TTC549 (cell line): ENCODE data around the gene CCL17.
"Not testable (repeated sequence)": the region's sequence is repeated elsewhere in the genome, so short reads cannot be mapped to it uniquely, and the experiment has no call there.

ENCODE experiments used
- FAIRE-seq: peaks from 2 replicates; lab custom pipeline; 2012; peaks lifted over from hg19 to GRCh38; lab: Jason Lieb, UNC

Gene CCL17

DNA sequence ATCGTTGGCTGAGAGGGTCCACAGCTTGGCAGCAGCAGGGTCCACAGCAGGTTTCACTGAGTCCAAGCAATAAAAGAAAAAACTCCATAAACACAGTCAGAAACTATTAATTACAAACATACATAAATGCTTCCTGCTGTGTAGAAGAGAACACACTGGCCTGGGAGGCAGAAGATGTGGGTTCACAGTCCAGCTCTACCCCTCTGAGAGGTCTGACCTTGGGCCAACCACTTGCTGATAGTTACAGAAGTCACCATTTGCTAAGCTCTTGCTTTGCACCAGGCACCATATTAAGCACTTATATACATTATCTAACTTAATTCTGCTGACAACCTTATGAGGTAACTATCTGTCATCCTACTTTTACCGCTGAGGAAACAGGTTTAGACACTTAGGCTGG is 27.9 kb downstream of the CCL17 start:
- no peak for FAIRE-seq

DNA sequence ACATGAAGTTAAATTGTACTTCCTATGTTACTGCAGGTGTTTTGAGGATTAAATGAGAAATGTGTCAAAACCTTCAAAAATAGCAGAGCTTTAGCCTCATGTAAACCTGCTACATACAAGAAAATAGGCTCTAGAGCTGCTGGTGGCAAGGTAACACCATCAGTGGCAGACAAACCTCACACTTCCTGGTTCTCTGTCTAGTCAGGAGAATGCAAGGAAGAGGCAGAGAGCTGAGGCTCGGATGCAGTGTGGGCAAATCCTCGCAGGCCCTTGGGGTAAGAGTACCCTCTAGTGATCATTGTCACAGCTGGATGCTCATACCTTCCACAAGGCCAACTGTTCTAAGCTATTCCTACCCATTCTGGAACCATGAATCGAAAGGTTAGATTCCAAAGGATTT is 28.4 kb downstream of the CCL17 start:
- FAIRE-seq = no peak

DNA sequence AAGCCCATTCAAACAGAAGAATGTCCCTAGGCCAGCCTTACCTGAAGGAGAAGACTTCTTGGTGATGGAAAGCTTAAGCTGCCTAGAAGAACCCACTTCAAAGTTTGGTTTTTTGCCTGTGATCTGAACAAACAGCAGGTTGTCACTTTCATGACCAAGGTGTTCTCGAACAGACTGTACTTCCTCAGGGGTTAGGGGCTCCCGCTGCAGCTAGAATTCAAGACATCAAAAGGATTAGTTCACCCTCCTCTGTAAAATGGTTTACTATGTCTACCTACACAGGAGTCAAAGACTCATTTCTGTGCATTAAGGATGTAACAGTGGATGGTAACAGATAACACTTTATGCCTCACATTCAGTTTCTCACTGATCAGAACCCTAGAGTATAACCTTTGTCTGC is 29.4 kb downstream of the CCL17 start:
- no peak for FAIRE-seq

DNA sequence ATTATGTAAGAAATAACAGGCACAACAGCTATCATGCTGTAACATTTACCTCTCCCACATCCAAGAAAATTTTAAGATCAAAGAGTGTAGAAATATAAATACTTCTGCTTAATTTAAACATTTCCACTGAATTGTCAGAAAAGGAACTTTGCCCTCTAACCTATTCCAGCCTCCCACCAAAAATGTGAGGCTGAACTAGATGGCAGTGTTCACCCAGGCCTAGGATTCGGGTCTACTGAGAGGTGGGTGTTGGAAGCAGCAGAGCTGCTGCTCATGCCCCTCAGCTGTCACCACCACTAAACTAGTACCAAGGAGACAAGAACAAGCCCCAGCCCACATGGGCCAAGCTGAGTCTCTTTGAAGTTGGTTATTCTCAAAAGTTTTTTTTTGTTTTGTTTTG is 31.3 kb downstream of the CCL17 start:
- no peak for FAIRE-seq

DNA sequence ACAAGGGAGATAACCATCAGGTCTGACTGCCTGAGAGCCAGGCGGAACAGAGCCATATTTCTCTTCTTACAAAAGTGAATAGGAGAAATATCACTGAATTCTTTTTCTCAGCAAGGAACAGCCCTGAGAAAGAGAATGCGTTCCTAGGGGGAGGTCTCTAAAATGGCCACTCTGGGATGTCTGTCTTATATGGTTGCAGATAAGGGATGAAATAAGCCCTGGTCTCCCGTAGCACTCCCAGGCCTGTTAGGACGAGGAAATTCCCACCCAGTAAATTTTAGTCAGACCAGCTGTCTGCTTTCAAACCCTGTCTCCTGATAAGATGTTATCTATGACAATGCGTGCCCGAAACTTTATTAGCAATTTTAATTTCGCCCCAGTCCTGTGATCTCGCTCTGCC is 35.4 kb downstream of the CCL17 start:
- FAIRE-seq = not testable (repeated sequence)

DNA sequence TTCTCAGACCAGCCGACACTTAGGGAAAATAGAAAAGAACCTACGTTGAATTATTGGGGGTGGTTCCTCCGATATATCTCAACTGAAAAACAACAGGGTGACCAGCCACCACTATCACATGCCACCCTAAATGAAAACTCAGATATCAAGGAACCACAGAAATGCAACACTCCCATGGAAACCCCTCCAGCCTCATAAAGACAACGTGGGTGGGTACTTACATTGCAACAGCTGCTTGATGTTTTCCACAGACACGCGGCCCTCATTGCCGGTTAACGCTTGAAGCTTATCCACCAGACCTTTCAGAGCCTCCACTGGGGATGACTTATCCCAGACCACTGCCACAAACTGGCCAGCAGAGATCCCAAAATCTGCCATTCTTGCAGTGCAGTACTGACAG is 36.0 kb downstream of the CCL17 start:
- not testable (repeated sequence) for FAIRE-seq

DNA sequence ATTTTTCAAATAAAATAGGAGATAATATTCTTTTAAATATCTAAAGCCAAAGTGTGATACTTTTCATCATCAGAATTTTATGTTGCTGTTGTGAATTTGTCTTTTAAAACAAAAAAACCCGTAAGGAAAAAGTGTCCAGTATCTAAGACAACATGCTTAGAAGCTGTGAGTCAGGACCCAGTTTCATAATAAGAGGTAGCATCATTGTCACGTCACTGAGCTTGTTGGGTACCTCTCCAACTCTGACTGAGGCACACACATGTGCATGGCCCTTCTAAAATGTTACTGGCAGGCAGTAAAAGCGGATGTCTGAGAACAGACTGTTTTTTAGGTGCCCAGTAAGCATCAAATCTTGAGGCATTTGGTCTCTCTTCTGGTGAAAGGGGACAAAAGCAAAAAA is 40.1 kb downstream of the CCL17 start:
- no peak for FAIRE-seq

DNA sequence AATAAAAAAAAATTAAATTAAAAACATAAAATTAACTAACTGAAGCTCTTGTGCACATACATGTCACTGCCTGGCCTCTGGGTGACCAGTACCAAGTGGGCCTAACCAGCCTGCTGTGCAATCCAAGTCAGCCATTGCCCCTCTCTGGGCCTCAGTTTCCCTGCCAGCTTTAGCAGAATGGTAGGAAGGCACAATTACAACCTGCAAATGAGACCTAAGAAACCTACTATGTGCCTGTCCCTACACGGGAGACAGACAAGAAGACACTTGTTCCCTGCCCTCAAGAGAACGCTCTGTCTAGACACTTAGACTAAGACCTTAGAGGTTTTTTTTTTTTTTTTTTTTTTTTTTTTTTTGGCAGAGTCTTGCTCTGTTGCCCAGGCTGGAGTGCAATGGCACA is 40.9 kb downstream of the CCL17 start:
- FAIRE-seq = no peak

DNA sequence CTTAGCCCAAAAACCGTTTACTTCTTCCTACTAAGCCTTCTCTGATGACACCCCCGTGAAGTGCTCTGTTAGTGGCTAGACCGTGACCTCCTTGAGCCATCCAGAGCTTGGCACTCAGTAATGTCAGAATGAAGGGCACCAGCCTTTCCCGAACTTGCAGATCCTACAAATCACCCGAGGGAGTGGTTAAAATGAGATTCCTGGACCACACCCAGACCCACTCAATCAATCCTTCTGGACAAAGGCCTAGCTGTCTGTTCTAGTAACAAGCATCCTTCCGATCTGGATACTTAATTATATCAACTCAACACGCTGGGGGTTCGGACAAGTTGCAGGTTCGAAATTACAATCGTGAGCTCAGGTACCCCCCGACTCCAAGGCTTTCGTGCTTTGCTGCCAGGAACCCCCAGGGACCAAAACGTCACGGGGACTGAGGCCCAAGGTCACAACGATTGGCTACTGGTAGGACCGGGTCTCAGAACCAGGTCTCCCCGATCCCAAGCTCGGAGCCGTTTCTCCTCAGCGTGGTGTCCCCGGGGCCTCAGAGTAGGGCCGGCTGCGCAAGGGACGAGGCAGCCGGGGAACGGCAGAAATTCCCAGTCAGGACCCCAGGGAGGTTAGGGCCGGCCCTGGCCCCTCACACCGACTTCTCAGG is 42.1 kb downstream of the CCL17 start:
- FAIRE-seq = no peak

DNA sequence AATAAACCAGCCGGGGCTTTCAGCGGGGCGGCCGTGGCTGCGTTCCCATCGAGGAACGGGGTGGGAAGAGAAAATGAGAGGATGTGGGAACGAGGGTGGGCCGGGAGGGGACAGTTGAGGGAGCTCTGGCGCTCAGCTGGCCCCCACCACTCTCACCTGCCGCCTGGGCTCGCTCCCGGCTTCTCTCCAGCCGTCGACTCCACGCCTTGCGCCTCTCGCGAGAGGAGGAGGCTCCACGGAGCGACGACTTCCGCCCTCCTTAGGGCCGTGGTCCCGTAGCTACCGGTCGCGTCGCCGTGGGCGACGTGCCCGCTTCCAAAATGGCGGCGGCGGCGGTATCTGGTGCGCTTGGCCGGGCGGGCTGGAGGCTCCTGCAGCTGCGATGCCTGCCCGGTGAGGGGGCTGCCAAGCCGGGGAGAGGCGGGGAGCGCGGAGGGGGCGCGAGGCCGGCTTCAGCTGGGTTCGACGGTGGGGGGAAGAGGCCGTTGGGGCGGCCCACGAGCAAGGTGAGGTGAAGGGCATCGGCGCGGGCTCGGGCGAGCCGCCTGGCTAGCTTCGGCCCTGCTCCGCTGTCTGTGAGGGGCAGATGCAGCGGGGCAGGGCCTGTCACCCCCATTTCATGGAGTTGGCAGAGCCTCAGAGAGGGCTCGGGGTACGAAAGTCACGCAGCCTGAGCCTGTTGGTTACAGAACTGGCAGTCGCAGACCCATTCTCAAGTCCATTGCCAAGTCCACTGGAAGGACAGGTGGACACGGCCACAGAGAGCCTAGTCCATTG is 42.8 kb downstream of the CCL17 start, which contains the start of the genes CIAPIN1 and COQ9:
Gene CIAPIN1 (minus strand): TSS at position 200 of the 777 bp plus-strand sequence. CDS start 6,457 bp downstream, outside the sequence.
Gene COQ9 (plus strand): TSS at position 294 of the 777 bp plus-strand sequence. CDS start 27 bp downstream, at position 321.
- FAIRE-seq = no peak

DNA sequence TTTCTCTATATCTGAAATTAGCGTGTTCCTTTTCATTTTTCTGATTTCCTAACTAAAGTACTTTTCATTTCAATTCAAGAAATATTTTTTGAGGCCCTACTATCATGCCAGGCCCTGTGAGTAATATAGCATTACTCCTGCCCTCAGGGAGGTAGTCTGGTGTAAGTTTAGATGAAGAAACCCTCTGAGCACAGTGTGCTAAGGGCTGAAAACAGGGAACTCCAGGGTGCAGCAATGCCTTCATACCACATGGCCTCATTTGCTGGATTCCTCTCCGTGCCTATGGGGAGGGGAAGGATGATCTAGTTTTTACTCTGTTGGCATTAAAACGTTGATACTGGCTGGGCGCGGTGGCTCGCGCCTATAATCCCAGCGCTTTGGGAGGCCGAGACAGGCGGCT is 47.5 kb downstream of the CCL17 start:
- FAIRE-seq = no peak

DNA sequence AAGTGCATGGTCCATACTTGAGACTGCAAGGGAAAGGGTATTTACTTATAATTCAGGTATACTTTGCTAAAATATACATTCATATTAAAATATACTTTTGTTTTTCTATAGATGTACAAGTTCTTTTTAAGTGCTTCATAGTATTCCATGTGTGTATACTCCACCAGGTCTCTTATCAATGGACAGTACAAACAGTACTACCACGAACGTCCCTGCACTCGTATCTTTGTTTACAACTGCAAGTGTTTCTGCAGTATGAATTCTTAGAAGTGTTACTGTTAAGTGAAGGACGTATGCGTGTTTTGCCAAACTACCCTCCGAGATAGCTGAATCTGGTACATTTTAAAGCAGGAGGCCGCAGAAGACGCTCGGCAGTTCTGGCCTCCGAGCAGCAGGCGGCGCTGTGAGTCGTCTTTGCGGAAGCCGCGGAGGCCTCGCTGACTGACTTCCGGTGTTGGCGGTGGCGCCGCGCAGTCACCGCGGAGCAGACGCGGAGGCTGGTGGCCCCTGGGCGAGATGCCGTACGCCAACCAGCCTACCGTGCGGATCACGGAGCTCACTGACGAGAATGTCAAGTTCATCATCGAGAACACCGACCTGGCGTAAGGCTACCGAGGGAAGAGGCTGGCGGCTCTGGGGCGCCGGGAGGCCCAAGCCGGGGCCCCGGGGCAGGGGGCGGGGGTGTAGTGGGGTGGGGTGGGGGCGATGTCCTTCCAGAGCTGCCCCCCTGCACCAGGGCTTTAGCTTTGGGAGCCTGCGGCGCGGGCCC is 57.8 kb downstream of the CCL17 start, which contains the start of gene POLR2C:
Gene POLR2C (plus strand): TSS at position 471 of the 769 bp plus-strand sequence. CDS start 46 bp downstream, at position 517.
- no peak for FAIRE-seq

DNA sequence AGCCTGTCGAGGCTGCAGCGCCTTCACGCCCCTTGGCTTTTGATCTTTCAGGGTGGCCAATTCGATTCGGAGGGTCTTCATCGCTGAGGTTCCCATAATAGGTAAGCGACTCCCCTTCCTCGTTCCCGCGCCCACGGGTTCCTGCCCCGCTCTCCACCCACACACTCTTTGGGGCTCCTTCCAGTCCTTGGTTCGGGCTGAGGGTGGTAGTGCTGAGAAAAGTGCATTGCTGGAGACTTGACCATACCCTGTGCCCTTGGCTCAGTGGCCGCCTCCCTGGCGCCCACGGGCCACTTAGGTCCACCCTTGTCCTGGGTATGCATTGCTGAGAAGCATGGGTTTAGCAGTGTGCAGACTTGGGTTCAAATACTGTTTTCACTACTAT is 58.4 kb downstream of the CCL17 start:
- no peak for FAIRE-seq

DNA sequence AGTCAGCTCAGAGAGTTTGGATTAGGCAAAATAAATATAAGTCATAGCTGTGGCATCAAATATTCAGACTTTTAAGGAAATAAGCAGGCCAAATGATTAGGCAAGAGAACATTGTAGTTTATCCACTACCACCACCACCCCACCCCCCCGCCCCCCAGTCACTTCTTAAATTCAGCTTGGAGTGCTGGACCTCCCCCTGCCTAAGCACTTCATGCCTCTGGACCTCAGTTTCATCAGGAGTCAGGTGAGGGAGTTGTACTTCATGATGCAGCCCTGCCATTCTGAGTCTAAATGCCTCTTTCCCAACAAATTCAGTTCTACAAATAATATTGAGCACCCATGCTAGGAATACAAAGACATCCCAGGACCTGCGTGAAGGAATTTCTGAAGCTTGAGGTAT is 60.0 kb downstream of the CCL17 start:
- FAIRE-seq = no peak
